PC-9 (cell line): ENCODE results near the gene GTF2IRD1. TPM values are rescaled to one million over a fixed set of nuclear protein-coding genes. Genes with fewer than 3 reads are reported as not detected.
"Not testable (repeated sequence)": the region's sequence is repeated elsewhere in the genome, so short reads cannot be mapped to it uniquely, and the experiment has no call there.

ENCODE experiments used
- BruUV-seq: library from RNA; stranded (reverse); fragments of 400-500 nt; replicated peaks from 2 replicates; lab custom pipeline; 2021; lab: Mats Ljungman, UMichigan
- CTCF ChIA-PET: fragments of 300-600 bp; sonication (Branson Sonifier 250); formaldehyde crosslinking; loops from one replicate; lab custom pipeline; 2022; ENCODE audit warnings: antibody characterized with exemption; lab: Charles Lee
- POLR2A ChIA-PET: fragments of 300-600 bp; sonication (Branson Sonifier 250); formaldehyde crosslinking; loops from one replicate; lab custom pipeline; 2022; ENCODE audit warnings: antibody characterized with exemption; ENCODE audit not compliant: unreplicated experiment; lab: Charles Lee
- DNase-seq, 2 experiments: peaks; one replicate each; pipeline versions ENCODE4 v3.0.0 to v3.0.0-alpha.2; 2015 to 2022; ENCODE audit warnings: mixed read lengths in 1 of 2
- H2AFZ ChIP-seq: fragments of 200-600 bp; sonication (generic); 2 replicates; pipeline ENCODE4 v1.8.1; 2017; ENCODE audit warnings: antibody characterized with exemption
- H3F3A ChIP-seq: fragments of 200-600 bp; sonication (generic); 2 replicates; pipeline ENCODE4 v1.8.1; 2017; ENCODE audit warnings: antibody characterized with exemption, mild to moderate bottlenecking, low read depth; ENCODE audit not compliant: insufficient read depth
- H3K27ac ChIP-seq: fragments of 200-600 bp; sonication (generic); 2 replicates; pipeline ENCODE4 v1.6.1; 2016; ENCODE audit warnings: mixed run types
- H3K27me3 ChIP-seq: fragments of 200-600 bp; sonication (generic); 2 replicates; pipeline ENCODE4 v1.6.1; 2016; ENCODE audit warnings: low read depth, mixed run types; ENCODE audit not compliant: insufficient read depth
- H3K36me3 ChIP-seq: fragments of 200-600 bp; sonication (generic); 2 replicates; pipeline ENCODE4 v1.6.1; 2016; ENCODE audit warnings: low read depth, mixed run types
- H3K4me1 ChIP-seq: fragments of 200-600 bp; sonication (generic); replicated peaks from 2 replicates; pipeline ENCODE4 v1.6.1; 2016; ENCODE audit warnings: mixed run types; ENCODE audit not compliant: insufficient read depth
- H3K4me2 ChIP-seq: fragments of 200-600 bp; sonication (generic); 2 replicates; pipeline ENCODE4 v1.6.1; 2017; ENCODE audit warnings: mixed run types
- H3K4me3 ChIP-seq: fragments of 200-600 bp; sonication (generic); 2 replicates; pipeline ENCODE4 v1.6.1; 2016; ENCODE audit warnings: mixed run types
- H3K79me2 ChIP-seq: fragments of 200-600 bp; sonication (generic); 2 replicates; pipeline ENCODE4 v1.6.1; 2017; ENCODE audit warnings: low read depth, mixed run types
- H3K9me2 ChIP-seq: fragments of 200-600 bp; sonication (generic); 2 replicates; pipeline ENCODE4 v1.8.1; 2017; ENCODE audit warnings: mild to moderate bottlenecking; ENCODE audit not compliant: insufficient read depth
- H3K9me3 ChIP-seq: fragments of 200-600 bp; sonication (generic); 2 replicates; pipeline ENCODE4 v1.8.1; 2016; ENCODE audit warnings: low read depth; ENCODE audit not compliant: insufficient read depth
- H4K20me1 ChIP-seq: fragments of 200-600 bp; sonication (generic); 2 replicates; pipeline ENCODE4 v1.8.1; 2017; ENCODE audit not compliant: insufficient read depth
- EZH2 ChIP-seq: fragments of 200-600 bp; sonication (generic); IDR thresholded peaks from 2 replicates; pipeline ENCODE4 v1.8.0; 2017; ENCODE audit warnings: antibody characterized with exemption, low read depth
- intact Hi-C: fragments of 100-400 bp; cut with micrococcal nuclease; formaldehyde crosslinking; loops from one replicate; pipeline ENCODE4 v1.10.0; 2022; ENCODE audit not compliant: unreplicated experiment
- total RNA-seq: library from RNA; stranded (reverse); gene quantifications from 2 replicates; pipeline ENCODE4 v1.2.3, GENCODE V29; 2021
- TF ChIP-seq, protein P1 (sequence below): fragments of 200-600 bp; sonication (generic); conservative IDR thresholded peaks from 2 replicates; pipeline ENCODE4 v1.6.1; 2017; ENCODE audit warnings: mixed run types, antibody characterized with exemption, mild to moderate bottlenecking, moderate library complexity

The GTF2IRD1 gene
- total RNA-seq, 1 experiment from 2014 or later = 46.7 TPM

DNA sequence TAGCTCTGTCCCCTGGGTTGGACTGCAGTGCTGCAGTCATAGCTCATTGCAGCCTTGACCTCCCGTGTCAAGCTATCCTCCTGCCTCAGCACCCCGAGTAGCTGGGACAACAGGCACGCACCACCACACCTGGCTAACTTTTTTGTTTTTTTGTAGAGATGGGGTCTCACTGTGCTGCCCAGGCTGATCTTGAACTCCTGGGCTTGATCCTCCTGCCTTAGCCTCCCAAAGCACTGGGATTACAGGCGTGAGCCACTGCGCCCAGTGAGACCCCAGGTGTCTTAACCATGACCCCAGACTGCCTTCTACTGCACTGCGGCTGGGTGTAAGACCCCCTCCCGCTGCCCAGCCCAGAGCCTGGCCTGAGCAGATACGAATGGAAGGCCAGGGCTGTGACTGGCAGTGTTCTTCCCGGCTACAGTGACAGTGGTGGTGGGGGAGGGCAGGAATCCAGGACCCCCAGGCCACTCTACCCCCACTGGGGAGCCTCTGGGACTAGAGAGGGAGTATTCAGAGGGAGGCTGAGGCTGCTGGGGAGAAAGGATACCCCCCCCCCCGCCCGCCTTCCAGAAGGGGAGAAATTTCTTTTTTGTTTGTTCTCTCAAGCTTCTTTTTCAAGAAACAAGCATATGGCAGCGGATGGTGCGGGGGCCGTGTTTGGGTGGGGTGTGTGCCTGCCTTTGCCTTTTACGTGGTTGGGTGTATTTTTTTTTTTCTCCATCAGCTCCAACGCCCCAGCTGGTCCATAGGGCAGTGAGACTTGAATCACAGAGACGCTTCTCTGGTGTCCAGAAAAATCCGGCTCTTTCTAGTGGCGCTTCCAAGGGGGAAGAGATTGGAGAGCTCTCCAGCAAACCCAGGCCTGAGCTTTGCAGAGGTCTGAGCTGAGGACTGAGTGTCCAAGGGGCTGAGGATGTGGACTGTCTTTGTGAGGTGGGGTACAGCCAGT, 36.6 kb downstream of the GTF2IRD1 start:
- intact Hi-C loops = no loop called here
- BruUV-seq = no TSS peak
- POLR2A ChIA-PET = no interaction called here
- CTCF ChIA-PET = interaction anchor here (0.7 kb wide), 2 partner anchors 40 to 107 kb away, joined by 4 read pairs; no protein-coding TSS in a partner anchor
- Histone ChIP-seq H3K27ac (no peak overlapping the region), H3F3A (no peaks in the 10 kb centered on the region), H3K27me3 (no peaks in the 10 kb centered on the region), H3K36me3 (no peaks in the 10 kb centered on the region), H2AFZ (no peak overlapping the region), H3K79me2 (peaks cover 12% of the 10 kb centered on the region; the same call in 1 of the 2 replicates), H3K9me2 (no peaks in the 10 kb centered on the region), H3K9me3 (no peaks in the 10 kb centered on the region), H3K4me1 (no peaks in the 10 kb centered on the region), H4K20me1 (no peaks in the 10 kb centered on the region), H3K4me2 (no peak overlapping the region), H3K4me3 (no peak overlapping the region)
- DNase-seq = no peak
- TF ChIP-seq, protein P1, sequence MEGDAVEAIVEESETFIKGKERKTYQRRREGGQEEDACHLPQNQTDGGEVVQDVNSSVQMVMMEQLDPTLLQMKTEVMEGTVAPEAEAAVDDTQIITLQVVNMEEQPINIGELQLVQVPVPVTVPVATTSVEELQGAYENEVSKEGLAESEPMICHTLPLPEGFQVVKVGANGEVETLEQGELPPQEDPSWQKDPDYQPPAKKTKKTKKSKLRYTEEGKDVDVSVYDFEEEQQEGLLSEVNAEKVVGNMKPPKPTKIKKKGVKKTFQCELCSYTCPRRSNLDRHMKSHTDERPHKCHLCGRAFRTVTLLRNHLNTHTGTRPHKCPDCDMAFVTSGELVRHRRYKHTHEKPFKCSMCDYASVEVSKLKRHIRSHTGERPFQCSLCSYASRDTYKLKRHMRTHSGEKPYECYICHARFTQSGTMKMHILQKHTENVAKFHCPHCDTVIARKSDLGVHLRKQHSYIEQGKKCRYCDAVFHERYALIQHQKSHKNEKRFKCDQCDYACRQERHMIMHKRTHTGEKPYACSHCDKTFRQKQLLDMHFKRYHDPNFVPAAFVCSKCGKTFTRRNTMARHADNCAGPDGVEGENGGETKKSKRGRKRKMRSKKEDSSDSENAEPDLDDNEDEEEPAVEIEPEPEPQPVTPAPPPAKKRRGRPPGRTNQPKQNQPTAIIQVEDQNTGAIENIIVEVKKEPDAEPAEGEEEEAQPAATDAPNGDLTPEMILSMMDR = no peak
- TF ChIP-seq EZH2 = no peak

DNA sequence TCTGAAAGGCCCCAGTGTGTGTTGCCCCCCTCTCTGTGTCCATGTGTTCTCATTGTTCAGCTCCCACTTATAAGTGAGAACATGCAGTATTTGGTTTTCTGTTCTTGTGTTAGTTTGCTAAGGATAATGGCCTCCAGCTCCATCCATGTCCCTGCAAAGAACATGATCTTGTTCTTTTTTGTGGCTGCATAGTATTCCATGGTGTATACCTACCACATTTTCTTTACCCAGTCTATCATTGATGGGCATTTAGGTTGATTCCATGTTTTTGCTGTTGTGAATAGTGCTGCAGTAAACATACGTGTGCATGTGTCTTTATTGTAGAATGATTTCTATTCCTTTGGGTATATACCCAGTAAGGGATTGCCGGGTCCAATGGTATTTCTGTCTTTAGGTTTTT, 37.8 kb downstream of the GTF2IRD1 start:
- H3K27ac ChIP-seq, H3K36me3 ChIP-seq, H3K4me2 ChIP-seq, intact Hi-C loops, H3K9me2 ChIP-seq, H3K9me3 ChIP-seq, H3K4me1 ChIP-seq, H3F3A ChIP-seq, H3K4me3 ChIP-seq, BruUV-seq, H3K27me3 ChIP-seq, H2AFZ ChIP-seq, H3K79me2 ChIP-seq, CTCF ChIA-PET, DNase-seq, H4K20me1 ChIP-seq: not testable (repeated sequence)
- POLR2A ChIA-PET = interaction anchor here (0.6 kb wide), 1 partner anchor 220 kb away, joined by 4 read pairs; no protein-coding TSS in a partner anchor

DNA sequence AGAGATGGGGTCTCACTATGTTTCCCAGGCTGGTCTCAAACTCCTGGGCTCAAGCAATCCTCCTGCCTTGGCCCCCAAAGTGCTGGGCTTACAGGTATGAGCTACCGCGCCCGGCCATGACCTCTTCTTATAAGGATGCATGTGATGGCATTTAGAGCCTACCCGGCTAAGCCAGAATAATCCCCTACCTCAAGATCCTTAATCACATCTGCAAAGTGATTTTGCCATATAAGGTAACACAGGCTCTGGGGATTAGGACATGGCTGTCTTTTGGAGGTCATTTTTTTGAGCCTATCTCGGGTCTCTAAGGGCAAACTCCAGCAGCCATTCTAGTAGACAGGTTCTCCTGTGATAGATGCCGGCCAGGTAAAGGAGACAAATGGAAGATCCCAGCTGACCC, 39.6 kb downstream of the GTF2IRD1 start:
- Histone ChIP-seq H2AFZ (no peak overlapping the region), H3K79me2 (no peaks in the 10 kb centered on the region), H3K27ac (no peak overlapping the region), H3K36me3 (no peaks in the 10 kb centered on the region), H3F3A (no peaks in the 10 kb centered on the region), H3K9me2 (no peaks in the 10 kb centered on the region), H3K4me1 (no peaks in the 10 kb centered on the region), H3K27me3 (no peaks in the 10 kb centered on the region), H4K20me1 (peaks cover 3% of the 10 kb centered on the region; the same call in 1 of the 2 replicates), H3K9me3 (no peaks in the 10 kb centered on the region), H3K4me3 (no peak overlapping the region), H3K4me2 (no peak overlapping the region)
- CTCF ChIA-PET = interaction anchor here (0.7 kb wide), 1 partner anchor 16 kb away, joined by 5 read pairs; no protein-coding TSS in a partner anchor
- POLR2A ChIA-PET = no interaction called here
- no TSS peak for BruUV-seq
- TF ChIP-seq, protein P1 = no peak
- TF ChIP-seq EZH2 = no peak
- no peak for DNase-seq
- intact Hi-C loops = no loop called here
